Retinal pigment epithelial cell (primary cell): ENCODE data around the gene UBE2D2.
A peak's percentile ranks its signal among the peaks of the same experiment; 100 is the strongest.

Experiments used
- DNase-seq: peaks from one replicate; pipeline ENCODE4 v3.0.0-alpha.2; 2010; ENCODE audit warnings: low read depth
- H3K4me3 ChIP-seq: 2 replicates; pipeline ENCODE4 v1.5.1; 2011; ENCODE audit warnings: mild to moderate bottlenecking, low read length, control low read depth, moderate library complexity
- CTCF ChIP-seq: conservative IDR thresholded peaks from 2 replicates; pipeline ENCODE4 v1.5.1; 2011; ENCODE audit warnings: low read depth, low read length, control low read depth, inconsistent platforms

The UBE2D2 gene

DNA sequence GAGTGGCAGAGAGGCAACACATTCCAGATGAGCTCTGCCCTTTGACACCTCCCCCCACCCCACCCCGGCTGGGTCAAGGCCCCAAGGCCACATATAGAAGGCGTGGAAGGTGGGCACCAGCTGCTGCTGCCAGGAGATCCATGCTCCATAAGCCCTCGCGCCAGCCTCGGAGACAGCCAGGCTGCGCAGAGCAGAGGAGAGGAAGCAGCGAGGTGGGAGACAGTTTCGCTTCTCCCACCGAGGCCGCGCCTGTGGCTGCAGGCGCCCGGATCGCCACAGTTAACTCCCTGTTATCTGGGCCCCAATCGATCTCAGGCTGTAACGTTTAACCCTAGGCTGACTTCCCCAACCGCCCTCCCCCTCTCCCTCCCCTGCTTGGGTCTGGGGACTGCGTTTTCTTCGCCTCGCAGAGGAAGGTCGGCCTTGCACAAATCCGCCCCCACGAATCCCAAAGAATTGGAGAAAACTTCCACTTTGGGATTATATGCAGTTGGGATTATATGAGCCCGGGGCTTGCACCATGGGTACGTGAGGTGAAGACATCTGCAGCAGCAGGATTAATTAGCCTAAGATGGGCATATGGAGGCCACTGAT is 85.9 kb downstream of the UBE2D2 start:
- peak overlapping the region; percentile 88 for H3K4me3 ChIP-seq
- no peak for DNase-seq
- no peak for TF ChIP-seq CTCF

GRCh38 chr5:139647506-139648204 is 86.5 kb downstream of the UBE2D2 start:
- no peak for DNase-seq
- H3K4me3 ChIP-seq = peak overlapping the region; percentile 88
- no peak for TF ChIP-seq CTCF

DNA sequence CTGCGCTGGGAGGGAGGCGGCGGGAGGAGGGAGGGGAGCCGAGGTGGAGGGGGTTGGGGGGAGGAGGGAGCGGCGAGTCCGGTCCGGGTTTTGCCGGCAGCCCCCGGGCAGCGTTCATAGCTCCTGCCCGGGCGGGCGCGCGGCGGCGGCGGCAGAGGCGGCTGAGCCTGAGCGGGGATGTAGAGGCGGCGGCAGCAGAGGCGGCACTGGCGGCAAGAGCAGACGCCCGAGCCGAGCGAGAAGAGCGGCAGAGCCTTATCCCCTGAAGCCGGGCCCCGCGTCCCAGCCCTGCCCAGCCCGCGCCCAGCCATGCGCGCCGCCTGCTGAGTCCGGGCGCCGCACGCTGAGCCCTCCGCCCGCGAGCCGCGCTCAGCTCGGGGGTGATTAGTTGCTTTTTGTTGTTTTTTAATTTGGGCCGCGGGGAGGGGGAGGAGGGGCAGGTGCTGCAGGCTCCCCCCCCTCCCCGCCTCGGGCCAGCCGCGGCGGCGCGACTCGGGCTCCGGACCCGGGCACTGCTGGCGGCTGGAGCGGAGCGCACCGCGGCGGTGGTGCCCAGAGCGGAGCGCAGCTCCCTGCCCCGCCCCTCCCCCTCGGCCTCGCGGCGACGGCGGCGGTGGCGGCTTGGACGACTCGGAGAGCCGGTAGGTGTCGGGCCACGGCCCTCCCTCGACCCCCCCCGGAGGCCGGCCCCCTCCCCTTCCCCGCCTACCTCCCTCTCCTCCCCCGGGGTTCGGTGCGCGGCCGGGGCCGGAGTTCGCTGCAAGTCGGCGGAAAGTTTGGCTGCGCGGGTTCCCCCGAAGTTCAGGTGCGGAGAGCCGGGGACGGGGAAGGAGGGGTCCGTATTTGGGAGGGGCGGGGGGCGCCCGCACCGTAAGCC is 87.3 kb downstream of the UBE2D2 start, which contains the start of gene CXXC5:
CXXC5 (plus strand) TSS at position 145 of the 877 bp plus-strand sequence. CDS start 32,175 bp downstream, outside the sequence.
- peak; percentile 66 for DNase-seq
- peak within 1 kb of the TSS; percentile 88 for H3K4me3 ChIP-seq
- no peak for TF ChIP-seq CTCF

- no peak for DNase-seq
- TF ChIP-seq CTCF = no peak
- peak overlapping the region; percentile 88 for H3K4me3 ChIP-seq
These were observed 88.2 kb downstream of the UBE2D2 start for GRCh38 chr5:139649082-139649991.

GRCh38 chr5:139650031-139650688 is 89.0 kb downstream of the UBE2D2 start:
- peak; percentile 35 for TF ChIP-seq CTCF
- H3K4me3 ChIP-seq = peak overlapping the region; percentile 88
- DNase-seq = no peak

DNA sequence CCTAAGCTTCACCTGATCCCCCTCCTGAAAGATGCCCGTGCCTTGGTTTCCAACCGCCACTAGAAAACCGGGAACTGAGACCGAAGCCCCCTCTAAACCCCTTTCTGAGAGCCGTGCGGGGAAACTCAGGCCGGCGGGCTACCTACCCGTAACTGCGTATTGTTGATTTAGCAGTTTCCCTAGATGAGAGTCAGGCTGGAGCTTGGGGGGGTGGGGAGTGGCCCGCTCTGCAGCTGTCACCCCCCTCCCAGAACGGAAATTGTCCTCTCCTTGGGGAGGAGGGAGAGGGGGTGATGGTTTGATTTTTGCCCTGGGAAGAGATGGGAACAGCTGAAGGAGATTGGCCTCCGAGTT is 89.5 kb downstream of the UBE2D2 start:
- no peak for TF ChIP-seq CTCF
- DNase-seq = no peak
- peak overlapping the region; percentile 88 for H3K4me3 ChIP-seq
